GM19239 (cell line): ENCODE data around the gene OSBPL8.
A peak's percentile ranks its signal among the peaks of the same experiment; 100 is the strongest.

Experiments used
- DNase-seq: peaks from one replicate; pipeline ENCODE4 v3.0.0; 2011; ENCODE audit warnings: low spot score; ENCODE audit not compliant: insufficient read length
- FAIRE-seq: peaks from 2 replicates; lab custom pipeline; 2011; peaks lifted over from hg19 to GRCh38; lab: Jason Lieb, UNC

The OSBPL8 gene

DNA sequence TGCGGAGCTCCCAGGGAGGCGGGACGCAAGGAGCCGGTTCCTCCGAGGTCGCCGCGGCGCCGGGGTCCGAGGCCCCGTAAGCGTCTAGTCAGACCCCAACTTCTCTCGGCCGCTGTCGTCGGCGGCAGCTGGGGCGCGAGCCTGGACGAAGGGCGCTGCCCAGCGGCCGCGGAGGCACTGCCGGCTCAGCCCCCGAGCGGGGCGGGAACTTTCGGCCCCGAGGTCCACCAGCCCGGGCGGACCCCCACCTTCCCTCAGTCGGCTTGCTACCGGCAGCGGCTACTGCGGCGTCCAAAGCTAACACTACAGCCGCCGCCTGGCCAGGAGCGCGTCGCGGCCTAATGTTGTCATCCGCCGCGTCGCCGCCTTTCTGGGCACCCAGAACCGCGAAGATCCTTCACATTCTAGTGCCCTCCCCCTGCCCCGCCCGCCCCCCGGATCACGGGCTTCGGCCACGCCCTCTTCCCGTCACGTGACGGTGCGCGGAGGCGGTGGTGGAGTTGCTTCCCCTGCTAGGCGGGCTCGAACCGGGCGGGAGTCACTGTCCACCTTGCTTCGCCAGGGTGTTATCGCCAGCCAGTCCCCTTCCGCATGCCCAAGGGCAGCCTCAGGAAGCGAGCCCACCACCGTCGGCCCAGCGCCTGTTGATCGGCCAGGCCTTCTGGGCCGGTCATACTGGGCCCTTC lies at the start of gene OSBPL8:
TSS of gene OSBPL8 (minus strand) at position 372 of the 686 bp plus-strand sequence. CDS start 72,220 bp downstream, outside the sequence.
- FAIRE-seq = peak; percentile 52
- peak; percentile 63 for DNase-seq

DNA sequence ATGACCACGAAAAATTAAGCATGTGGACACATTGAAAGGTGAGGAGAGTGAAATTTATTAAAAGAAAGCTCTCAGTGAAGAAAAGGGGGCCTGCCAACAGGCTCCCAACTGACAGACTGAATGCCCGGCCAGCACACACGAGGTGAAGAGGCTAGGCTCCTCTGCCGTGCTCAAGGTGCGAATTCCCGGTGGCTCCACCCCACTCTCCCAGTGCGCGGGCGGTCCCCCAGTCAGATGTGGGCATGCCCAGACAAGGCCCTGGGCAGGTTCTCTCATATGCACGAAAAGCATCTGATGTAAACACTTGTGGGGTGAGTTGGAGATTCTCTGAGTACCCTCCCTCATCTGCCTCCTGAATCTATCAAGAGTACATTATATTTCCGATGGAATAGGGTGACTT lies 48.5 kb upstream of the OSBPL8 start:
- DNase-seq = no peak
- FAIRE-seq = no peak

DNA sequence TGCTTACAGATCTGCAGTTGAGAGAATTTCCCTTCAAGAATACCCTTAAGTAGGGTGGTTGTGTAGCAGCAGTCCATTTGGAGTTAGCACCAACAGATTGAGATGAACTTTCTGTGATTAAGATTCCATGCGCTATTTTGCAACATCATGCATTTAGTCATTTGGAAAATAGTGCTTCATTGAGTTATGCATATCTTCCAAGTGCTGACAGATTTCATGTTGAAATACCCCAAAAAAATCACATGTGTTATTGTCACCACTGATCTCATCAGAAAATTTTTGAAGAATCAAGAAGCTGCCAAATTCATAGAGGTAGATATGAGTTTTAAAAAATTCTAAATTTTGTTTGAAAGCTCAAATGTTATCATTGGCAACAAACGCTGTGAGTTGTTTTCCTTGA lies 35.5 kb upstream of the OSBPL8 start:
- DNase-seq (no peak), FAIRE-seq (no peak)

- DNase-seq (no peak), FAIRE-seq (no peak)
These were observed 31.9 kb upstream of the OSBPL8 start for GRCh38 chr12:76591476-76591875.

- FAIRE-seq (no peak), DNase-seq (no peak)
These were observed 30.6 kb upstream of the OSBPL8 start for GRCh38 chr12:76590131-76590530.

GRCh38 chr12:76588881-76589565 lies 29.5 kb upstream of the OSBPL8 start:
- DNase-seq (no peak), FAIRE-seq (no peak)

DNA sequence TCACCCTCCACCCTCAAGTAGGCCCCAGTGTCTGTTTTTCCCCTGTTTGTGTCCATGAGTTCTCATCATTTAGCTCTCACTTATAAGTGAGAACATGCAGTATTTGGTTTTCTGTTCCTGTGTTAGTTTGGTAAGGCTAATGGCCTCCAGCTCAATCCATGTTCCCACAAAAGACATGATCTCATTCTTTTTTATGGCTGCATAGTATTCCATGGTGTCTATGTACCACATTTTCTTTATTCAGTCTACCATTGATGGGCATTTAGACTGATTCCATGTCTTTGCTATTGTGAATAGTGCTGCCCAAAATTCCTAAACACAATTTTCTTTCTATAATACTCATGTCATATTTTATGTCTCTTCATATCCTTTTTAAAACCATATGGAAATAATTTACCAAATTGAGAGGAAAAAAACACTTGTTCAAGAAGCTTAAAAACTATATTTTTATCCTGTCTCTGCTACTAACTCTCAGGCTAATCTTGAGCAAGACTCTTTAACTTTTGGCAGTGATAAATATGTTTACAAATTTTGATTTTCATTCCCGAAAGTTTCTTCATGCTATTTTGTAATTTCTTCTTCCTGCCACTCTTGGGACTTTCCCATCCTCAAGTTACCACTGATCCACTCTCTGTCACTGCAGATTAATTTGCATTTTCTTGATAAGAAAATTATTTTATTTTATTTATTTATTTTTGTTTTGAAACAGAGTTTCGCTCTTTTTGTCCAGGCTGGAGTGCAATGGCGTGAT lies 28.0 kb upstream of the OSBPL8 start:
- DNase-seq (no peak), FAIRE-seq (no peak)

- peak; percentile 7 for DNase-seq
- FAIRE-seq = no peak
These were observed 27.3 kb upstream of the OSBPL8 start for GRCh38 chr12:76586764-76587395.

DNA sequence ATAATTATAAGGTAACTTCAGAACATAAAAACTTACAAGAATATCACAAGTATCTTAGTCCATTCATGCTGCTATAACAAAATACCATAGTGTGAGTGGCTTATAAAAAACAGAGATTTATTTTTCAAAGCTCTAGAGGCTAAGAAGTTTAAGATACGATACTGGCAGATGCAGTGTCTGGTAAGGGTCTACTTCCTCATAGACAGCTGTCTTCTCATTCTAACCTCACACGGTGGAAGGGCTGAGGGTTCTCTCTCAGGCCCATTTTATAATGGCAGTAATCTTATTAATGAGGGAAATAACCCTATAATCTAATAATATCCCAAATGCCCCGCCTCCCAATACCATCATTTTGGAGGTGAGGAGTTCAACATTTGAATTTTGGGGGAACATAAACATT lies 23.7 kb upstream of the OSBPL8 start:
- DNase-seq (no peak), FAIRE-seq (no peak)

DNA sequence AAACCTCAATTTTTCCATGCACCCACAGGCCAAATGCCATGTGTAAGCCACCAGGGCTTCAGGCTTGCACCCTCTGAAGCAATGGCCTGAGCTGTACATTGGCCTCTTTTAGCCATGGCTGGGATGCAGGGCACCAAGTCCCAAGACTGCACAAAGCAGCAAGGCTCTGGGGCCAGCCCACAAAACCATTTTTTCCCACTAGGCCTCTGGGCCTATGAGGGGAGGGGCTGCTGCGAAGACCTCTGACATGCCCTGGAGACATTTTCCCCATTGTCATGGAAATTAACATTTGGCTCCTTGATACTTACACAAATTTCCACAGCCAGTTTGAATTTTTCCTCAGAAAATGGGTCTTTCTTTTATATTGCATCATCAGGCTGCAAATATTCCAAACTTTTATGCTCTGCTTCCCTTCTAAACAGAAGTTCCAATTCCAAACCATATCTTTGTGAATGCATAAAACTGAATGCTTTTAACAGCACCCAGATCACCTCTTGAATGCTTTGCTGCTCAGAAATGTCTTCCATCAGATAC lies 14.3 kb upstream of the OSBPL8 start:
- no peak for DNase-seq
- FAIRE-seq = no peak

GRCh38 chr12:76571256-76571655 lies 11.7 kb upstream of the OSBPL8 start:
- DNase-seq (no peak), FAIRE-seq (no peak)

- FAIRE-seq (peak; percentile 65), DNase-seq (no peak)
These were observed 10.4 kb upstream of the OSBPL8 start for GRCh38 chr12:76569685-76570604.

DNA sequence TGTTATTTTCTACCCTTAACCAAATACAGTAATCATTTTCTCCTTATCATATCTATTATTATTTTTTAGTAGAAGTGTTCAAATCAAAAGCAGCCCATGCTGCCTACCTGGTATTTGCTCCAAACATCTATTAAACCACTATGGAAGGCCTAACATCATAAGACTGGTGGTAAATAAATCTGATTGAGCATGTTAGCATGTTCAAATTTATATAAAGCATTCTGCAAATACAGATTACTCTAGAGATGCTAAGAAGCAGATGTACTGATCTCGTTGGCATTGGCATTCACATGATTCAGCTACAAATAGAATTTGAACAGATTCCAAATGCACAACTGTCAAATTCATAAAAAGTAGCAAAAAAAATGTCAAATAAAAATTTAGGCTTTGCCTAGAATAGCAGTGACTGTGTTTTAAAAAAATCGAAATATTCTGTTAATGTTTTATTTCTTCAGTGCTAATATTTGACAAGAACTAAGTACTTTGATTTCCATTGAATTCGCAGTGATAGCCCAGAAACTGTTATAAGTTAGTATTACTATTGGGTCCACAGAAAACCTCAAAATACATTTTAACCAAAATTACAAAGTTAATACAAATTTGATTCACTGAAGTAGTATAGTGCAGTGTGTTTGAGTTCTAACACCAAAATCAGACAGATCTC lies 9.4 kb upstream of the OSBPL8 start:
- DNase-seq = no peak
- FAIRE-seq = no peak

DNA sequence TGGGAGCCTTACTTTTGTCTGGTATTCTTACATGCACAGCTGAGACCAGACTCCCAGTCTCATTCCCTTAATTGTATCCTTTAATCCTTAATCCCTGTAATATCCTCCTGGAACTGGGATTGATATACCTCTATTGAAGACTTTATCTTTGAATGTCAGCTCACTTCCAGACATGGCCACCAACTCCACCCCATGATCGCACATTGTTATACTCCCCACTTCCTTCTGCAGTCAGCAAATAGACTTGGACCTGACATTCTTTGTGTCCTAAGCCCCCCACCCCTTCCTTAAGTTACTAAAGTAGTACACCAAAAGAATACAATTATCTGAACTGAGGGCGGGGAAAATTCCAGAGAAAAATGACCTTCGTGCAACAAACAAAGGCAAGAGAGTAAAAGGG lies 8.6 kb upstream of the OSBPL8 start:
- DNase-seq (no peak), FAIRE-seq (no peak)

- DNase-seq = no peak
These were observed 3.5 kb upstream of the OSBPL8 start for GRCh38 chr12:76563061-76563460.

DNA sequence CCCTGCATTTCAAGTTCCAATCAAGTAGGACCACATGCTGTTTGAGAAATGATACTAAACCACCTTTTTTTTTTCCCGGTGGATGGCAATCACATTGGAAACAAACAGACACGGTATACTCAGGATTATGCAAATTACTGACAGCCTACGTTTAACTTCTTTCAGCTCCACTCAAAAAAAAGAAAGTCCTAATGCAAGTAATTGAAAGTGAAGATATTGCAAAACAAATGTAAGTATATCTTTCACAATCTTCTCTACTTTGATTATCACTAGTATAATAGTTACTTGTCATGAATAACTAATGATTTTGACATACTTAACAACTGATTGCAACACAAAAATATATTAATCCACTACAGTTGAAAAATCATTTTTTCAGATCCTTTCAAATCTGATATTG lies 2.6 kb upstream of the OSBPL8 start:
- FAIRE-seq (no peak), DNase-seq (no peak)

More at GRCh38 chr12:76563061-76563460, 3.5 kb upstream of the OSBPL8 start:
- no peak for FAIRE-seq

GRCh38 chr12:76560086-76560491 lies 518 bp upstream of the OSBPL8 start:
- FAIRE-seq (no peak), DNase-seq (no peak)

- DNase-seq = peak; percentile 4
- peak; percentile 52 for FAIRE-seq
These were observed 729 bp downstream of the OSBPL8 start for GRCh38 chr12:76558684-76559399.
